Uterus (tissue), 2 donors: ENCODE measurements around the gene BPGM.

ENCODE experiments used
- CTCF ChIP-seq, 4 experiments: fragments of 200-600 bp in 2 of 4; fragments of 450-650 bp in 2 of 4; sonication (generic) in 2 of 4; IDR thresholded peaks; one replicate each; pipeline ENCODE4 v1.5.1; 2016 to 2019; ENCODE audit warnings: antibody characterized with exemption in 4 of 4, mild to moderate bottlenecking in 2 of 4, moderate library complexity in 1 of 4
- POLR2A ChIP-seq, 2 donors: fragments of 450-650 bp; IDR thresholded peaks; one replicate each; pipeline ENCODE4 v1.6.1; 2016; ENCODE audit warnings: antibody characterized with exemption in 2 of 2, mild to moderate bottlenecking in 1 of 2, moderate library complexity in 1 of 2

- TF ChIP-seq CTCF (IDR thresholded peaks at IDR 0.05): no peak
- TF ChIP-seq POLR2A (IDR thresholded peaks at IDR 0.05): no peak
These were observed 9.2 kb upstream of the BPGM start for GRCh38 chr7:134637441-134637840.
